Measurements from ENCODE around the gene SHROOM3.

SHROOM3 gene

GRCh38 chr4:76624931-76625715, 190.1 kb downstream of the SHROOM3 start:
- no peak for DNase-seq (ENCODE audit: low read depth in 2 of 2)

GRCh38 chr4:76626686-76627465, 191.8 kb downstream of the SHROOM3 start:
- DNase-seq (ENCODE audit: low read depth in 2 of 2): no peak

GRCh38 chr4:76628251-76628650, 193.2 kb downstream of the SHROOM3 start:
- DNase-seq (ENCODE audit: low read depth in 2 of 2): no peak

- DNase-seq (ENCODE audit: low read depth in 2 of 2): no peak
These were observed 195.7 kb downstream of the SHROOM3 start for GRCh38 chr4:76630741-76631140.

DNA sequence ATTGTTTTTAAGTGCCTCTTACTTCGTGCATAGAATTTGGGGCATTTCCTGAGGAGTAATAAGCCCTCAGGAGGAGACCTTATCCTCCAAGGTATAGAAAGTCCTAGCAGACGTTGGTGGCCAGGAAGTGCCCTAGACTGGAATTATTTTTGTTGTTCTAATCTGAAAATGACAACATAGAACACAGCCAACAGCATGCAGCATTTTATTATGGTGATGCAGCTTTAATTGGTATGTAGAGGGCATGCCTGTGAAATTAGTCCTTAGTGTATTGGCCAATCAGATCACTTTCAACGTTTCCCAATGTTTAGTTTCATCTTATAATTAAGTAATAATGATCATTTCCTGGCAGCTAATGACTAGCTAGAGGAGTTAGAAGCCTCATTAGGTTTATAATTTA, 199.2 kb downstream of the SHROOM3 start:
- no peak for DNase-seq (ENCODE audit: low read depth in 2 of 2)

- no peak for DNase-seq (ENCODE audit: low read depth in 2 of 2)
These were observed 202.8 kb downstream of the SHROOM3 start for GRCh38 chr4:76637712-76638361.

GRCh38 chr4:76639288-76639687, 204.3 kb downstream of the SHROOM3 start:
- DNase-seq (ENCODE audit: low read depth in 2 of 2): no peak

DNA sequence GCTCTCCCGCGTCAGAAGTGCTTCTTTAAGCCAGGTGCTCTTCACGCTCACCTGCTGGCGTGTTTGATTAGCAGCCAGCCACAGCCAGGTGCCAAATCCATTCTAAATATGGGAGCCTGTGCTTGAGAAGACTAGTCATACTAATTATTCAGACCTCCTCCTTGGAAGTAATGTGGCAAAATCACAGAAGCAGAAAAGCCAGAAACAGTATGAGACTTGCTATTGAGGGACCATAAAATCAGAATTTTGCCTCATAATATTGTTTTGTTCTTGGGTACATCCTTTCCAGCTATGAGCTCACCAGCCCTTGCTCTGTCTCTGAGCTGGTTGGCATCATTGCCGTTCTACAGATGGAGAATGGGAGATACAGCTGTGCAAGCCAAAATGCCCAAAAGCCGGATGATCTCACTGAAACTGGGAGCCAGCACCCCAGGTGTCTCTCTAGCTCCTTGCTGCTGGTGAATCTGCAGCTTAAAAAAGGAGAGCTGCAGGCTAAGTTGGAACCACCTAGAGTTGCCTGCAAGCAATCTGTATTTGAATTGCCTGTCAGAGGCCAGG, 205.4 kb downstream of the SHROOM3 start:
- no peak for DNase-seq (ENCODE audit: low read depth in 2 of 2)

DNA sequence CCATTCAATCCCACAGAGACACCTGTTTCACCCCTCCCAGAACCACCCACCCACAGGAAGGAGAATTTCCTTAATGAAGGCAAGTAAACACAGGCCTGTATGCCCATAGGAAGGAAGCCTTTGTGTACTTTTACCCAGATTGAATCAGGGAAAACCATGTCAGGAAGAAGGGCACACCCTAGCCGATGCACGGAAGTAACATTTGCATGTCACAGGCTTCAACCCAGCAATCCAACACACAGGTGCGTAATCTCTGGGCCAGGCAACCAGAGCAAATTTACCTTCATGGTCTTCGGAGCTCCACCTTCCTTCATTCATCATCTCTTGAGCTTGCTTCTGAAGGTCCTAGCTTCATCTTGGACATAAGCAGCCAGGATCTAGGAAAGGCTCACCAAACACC, 206.3 kb downstream of the SHROOM3 start:
- no peak for DNase-seq (ENCODE audit: low read depth in 2 of 2)

DNA sequence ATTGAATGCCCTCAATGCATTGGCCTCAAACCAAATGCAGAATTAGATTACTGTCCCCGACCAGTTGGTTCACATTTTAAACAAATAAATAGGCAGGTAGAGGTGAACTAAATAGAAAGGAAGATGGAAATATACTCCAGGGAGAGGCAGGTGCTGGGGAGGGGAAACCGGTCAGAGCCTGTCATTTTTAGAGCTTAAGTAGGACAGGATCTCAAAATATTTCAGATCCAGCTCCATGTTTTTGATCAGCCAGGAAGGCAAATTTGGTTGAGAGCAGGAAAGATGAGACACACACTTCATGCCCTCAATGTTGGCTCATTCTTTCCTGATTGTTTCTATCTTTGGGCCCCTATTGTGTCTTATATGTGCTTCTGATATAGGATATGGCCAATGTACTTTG, 206.7 kb downstream of the SHROOM3 start:
- no peak for DNase-seq (ENCODE audit: low read depth in 2 of 2)

- DNase-seq (ENCODE audit: low read depth in 2 of 2): no peak
These were observed 209.9 kb downstream of the SHROOM3 start for GRCh38 chr4:76644831-76645485.

- DNase-seq (ENCODE audit: low read depth in 2 of 2): no peak
These were observed 214.1 kb downstream of the SHROOM3 start for GRCh38 chr4:76649086-76649485.

DNA sequence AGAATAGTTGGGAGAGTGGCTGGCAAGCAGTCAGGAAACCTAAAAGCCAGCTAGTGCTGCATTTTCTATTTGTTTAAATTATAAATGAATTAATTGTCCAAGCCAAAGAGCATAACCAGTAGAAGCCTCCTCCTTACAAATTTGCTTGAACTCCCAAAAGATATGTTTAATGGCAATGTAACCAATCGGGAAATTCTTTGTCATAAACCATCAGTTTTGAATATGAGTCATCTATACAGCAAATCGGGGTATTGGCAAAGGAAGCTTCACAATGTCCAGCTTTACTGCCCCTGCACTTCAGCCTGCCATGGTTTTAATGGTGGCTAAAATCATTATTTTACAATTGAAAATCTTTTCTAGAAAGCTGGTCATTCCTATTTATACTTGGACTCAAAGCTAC, 216.6 kb downstream of the SHROOM3 start:
- DNase-seq (ENCODE audit: low read depth in 2 of 2): no peak

- DNase-seq (ENCODE audit: low read depth in 2 of 2): no peak
These were observed 217.4 kb downstream of the SHROOM3 start for GRCh38 chr4:76652389-76652788.

DNA sequence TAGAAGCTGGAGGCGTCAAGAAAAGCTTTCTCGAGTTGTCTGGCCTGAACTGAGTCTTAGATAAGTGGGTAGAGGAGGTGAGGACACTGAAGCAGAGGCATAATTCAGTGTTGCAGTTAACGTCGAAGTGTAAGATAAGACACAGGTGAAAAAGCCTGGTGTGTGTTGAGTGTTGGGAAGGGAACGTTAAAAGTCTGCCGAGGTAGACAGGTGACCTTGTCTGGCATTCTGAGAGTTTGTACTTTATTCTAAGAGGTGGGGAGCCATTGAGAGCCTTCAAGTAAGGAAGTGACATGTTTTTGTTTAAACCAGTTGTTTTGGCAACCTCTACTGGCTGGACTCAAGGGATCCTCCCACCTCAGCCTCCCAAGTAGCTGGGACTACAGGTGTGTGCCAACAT, 219.1 kb downstream of the SHROOM3 start:
- DNase-seq (ENCODE audit: low read depth in 2 of 2): no peak

DNA sequence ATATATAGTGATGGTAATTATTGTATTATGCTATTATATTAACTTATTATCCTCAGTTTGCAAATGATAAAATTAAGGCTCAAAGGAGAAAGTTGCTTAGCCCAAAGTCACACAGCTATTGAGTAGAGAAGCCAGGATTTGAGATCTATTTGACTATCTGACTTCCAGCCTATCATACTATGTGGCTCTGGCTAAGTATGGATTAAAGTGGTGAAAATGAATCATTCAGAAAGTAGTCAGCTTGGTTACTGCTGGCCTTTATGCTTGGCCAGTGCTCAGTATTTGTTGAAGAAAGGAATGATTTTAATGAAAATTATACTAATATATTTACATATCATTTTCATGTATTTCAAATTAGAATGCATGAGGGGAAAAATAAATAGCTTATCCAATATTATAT, 219.8 kb downstream of the SHROOM3 start:
- DNase-seq (ENCODE audit: low read depth in 2 of 2): no peak

DNA sequence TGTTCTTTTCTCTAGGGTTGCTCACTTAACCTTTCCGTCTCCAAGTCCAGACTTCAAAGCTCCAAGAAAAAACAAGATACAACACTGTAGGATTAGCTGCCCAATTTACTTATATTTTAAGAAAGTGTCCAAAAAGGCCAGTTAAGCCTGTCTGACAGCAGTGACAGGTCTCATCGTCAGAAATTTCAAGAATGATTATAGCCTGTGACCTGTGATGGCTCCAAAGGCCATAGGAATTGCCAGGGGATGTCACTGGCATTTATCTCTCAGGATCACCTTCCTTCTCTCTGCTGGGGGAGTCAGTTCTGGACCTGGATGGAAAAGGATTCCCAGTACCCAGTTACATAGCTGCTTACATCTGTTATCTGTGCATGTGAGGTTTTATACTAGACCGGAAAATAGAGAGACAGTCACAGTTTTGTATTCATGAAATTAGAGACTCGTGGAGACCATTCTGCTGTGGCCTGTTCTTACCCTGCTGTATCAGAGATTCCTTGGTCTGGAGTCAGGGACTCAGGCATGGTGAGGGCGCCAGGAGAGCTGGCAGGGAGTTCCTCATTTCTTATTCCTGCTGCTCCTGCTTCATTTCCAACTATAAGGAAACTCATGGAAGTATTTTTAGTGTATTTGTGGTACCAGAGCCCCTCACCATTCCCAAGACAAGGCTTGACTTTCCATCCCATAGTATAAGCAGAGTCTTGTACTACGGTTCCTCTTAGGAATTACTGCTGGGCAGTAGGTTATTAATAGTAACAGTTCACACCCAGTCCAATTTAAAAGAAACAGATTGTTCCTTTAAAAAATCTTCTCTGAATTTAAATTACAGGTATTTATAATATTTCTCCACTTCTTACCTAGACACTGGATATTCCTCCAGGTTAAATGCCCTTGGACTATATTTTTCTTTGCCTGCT, 220.8 kb downstream of the SHROOM3 start:
- DNase-seq (ENCODE audit: low read depth in 2 of 2): no peak

DNA sequence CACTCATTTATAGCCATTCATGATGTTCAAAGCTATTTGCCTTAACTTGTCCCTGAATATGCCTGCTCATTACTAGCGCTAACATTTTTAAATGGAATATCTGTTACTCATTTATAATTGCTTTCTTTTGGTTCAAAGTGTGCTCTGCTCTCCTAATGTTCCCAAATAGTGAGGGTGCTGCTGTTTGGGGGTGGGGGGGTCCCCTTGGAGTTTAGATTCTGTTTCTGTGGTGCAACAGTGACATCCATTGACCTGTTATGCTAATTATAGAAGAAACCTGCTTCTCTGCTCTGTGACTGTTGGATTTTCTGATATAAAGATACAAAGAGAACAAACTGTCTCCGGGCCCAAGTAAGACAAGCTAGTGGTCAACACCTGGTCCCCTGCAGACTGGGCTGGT, 222.4 kb downstream of the SHROOM3 start:
- DNase-seq (ENCODE audit: low read depth in 2 of 2): no peak

- DNase-seq (ENCODE audit: low read depth in 2 of 2): no peak
These were observed 223.4 kb downstream of the SHROOM3 start for GRCh38 chr4:76658231-76659102.

DNA sequence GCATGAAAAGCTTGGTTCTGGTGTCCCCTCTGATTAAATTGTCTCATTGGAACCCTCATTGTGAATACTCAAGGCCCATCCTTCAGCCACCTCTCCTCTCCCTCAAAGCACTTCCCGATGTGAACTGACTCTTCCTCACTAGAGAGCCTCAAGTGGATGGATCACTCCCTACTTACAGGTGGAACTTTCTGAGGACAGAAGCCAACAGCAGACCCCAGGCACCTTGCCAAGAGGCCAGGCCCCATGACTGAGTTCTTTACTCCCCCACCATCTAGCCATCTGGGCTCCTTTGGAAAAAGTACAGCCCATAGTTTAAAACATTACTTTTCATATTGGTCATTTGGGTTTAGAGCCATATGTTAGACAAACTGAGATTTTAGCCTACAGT, 224.1 kb downstream of the SHROOM3 start:
- no peak for DNase-seq (ENCODE audit: low read depth in 2 of 2)

Measured in activated CD4-positive, alpha-beta T cell treated with anti-CD3 and anti-CD28 coated beads for 24 hours (primary cell).